ENCODE results near the gene NTM. TPM values are rescaled to one million over a fixed set of nuclear protein-coding genes. Genes with fewer than 3 reads are reported as not detected.

The NTM gene
- total and polyA plus RNA-seq, 2 of the 8 experiments (the other 6 are each of a cell fraction or from before 2014, with no cell fraction given) = 13.4 to 20.0 TPM

DNA sequence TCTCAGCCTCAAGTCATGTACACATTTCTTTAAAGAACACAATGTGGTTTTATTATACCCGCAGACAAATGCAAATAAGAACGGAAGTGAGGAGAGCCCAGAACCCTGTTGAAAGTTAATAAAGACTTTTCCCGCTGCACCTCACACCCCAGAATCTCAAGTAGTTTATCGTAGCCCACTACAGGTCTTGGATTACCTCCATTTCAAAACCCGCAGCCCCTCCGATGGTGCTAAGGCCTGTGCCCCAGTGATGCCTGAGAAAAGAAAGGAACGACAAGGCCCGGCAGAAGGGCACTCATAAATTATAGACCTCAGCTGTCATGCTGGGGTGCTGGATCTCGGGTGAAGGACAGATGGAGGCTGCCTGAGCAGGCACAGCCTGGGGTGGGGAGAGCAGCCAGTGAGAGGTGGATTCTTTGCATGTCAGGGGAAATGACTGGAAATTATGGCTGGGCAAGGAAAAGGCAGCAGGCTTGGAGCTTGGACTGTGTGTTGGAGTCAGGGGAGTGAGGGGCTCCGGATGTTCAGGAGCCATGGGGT is 354.1 kb downstream of the NTM start:
- Histone ChIP-seq H3K23me2 (ENCODE audit: low read depth, low read length) (0 out of 2 replicates have a peak, but pooled peaks cover 2% of the 10 kb centered on the region), H2BK15ac (ENCODE audit: low read length) (no peak overlapping the region), H3K4ac (replicated peaks; ENCODE audit: insufficient read length, low read depth, low read length) (no peak overlapping the region), H3K4me2 (ENCODE audit: insufficient read depth in 1 of 2, low read depth in 2 of 2, low read length in 2 of 2) (no peak overlapping the region), H4K8ac (ENCODE audit: extremely low read depth, insufficient read depth, low read length) (no peak overlapping the region), H3K23ac (ENCODE audit: insufficient read length) (no peak overlapping the region), H4K20me1 (replicated peaks in 1 of 2; ENCODE audit: control insufficient read depth in 1 of 2, insufficient read depth in 2 of 2, low read length in 2 of 2) (no peaks in the 10 kb centered on the region), H3K9ac (replicated peaks in 1 of 4; ENCODE audit: extremely low read depth in 1 of 4, low read depth in 3 of 4, low read length in 3 of 4) (no peak overlapping the region), H3K27me3 (replicated peaks in 1 of 4; ENCODE audit: control insufficient read depth in 3 of 4, extremely low read depth in 1 of 4, insufficient read depth in 3 of 4, low read length in 3 of 4) (no peaks in the 10 kb centered on the region), H2BK12ac (ENCODE audit: low read depth, low read length) (no peak overlapping the region), H3K4me3 (ENCODE audit: extremely low read depth in 1 of 4, insufficient read depth in 2 of 4, low read depth in 3 of 4, low read length in 4 of 4) (no peak overlapping the region), H4K5ac (ENCODE audit: insufficient read length, low read depth, low read length) (no peak overlapping the region), H3K79me1 (ENCODE audit: low read depth, low read length) (0 out of 2 replicates have a peak, but pooled peaks cover 2% of the 10 kb centered on the region), H3K27ac (ENCODE audit: low read depth, low read length) (no peak overlapping the region), H2BK20ac (ENCODE audit: low read length) (no peak overlapping the region), H2BK5ac (ENCODE audit: low read depth, low read length) (no peak overlapping the region), H3K9me3 (ENCODE audit: insufficient read depth in 2 of 2, low read depth in 1 of 2, low read length in 1 of 2) (no peaks in the 10 kb centered on the region), H4K91ac (replicated peaks; ENCODE audit: insufficient read length, low read length) (no peak overlapping the region), H3K18ac (ENCODE audit: extremely low read depth, low read length) (no peak overlapping the region), H3K79me2 (ENCODE audit: control insufficient read depth in 1 of 2, insufficient read depth in 2 of 2, low read length in 2 of 2) (no peaks in the 10 kb centered on the region), H2AK5ac (ENCODE audit: low read depth, low read length) (no peak overlapping the region), H3K14ac (ENCODE audit: insufficient read length) (no peak overlapping the region), H3K4me1 (replicated peaks in 1 of 4; ENCODE audit: control insufficient read depth in 3 of 4, insufficient read depth in 4 of 4, low read length in 3 of 4) (no peaks in the 10 kb centered on the region), H2BK120ac (replicated peaks; ENCODE audit: low read depth, low read length) (no peak overlapping the region), H2AFZ (ENCODE audit: low read length) (no peak overlapping the region), H3K36me3 (ENCODE audit: control insufficient read depth in 2 of 4, insufficient read depth in 4 of 4, low read length in 3 of 4) (no peaks in the 10 kb centered on the region), H3K56ac (replicated peaks; ENCODE audit: insufficient read length, low read depth, low read length) (no peak overlapping the region)
- DNase-seq (ENCODE audit: low read depth in 1 of 2, low spot score in 2 of 2) (no peak), FAIRE-seq (no peak)
- ChIA-PET CTCF (ENCODE audit: partially characterized antibody) (interaction anchor here (3.1 to 3.2 kb wide), 2 partner anchors 23 to 30 kb away, joined by 9 to 19 read pairs; no protein-coding TSS in a partner anchor), POLR2A (ENCODE audit: partially characterized antibody) (no interaction called here)
- WGBS, 2 experiments (ENCODE audit: extremely low coverage in 1 of 2, insufficient coverage in 1 of 2, insufficient read length in 1 of 2, insufficient replicate concordance in 2 of 2, low coverage in 1 of 2, low lambda C conversion rate in 2 of 2, missing lambda C conversion rate in 1 of 2) = 90% methylated on average over 10 of the region's 10 CpGs; no CpG with 5 or more reads in 1 of the 2 experiments
- no peak for TF ChIP-seq SP2 (IDR thresholded peaks at IDR 0.05; ENCODE audit: low read length)
- TF ChIP-seq GABPA (IDR thresholded peaks at IDR 0.05; ENCODE audit: borderline replicate concordance, insufficient read depth, low read length) = no peak
- TF ChIP-seq, protein P1, sequence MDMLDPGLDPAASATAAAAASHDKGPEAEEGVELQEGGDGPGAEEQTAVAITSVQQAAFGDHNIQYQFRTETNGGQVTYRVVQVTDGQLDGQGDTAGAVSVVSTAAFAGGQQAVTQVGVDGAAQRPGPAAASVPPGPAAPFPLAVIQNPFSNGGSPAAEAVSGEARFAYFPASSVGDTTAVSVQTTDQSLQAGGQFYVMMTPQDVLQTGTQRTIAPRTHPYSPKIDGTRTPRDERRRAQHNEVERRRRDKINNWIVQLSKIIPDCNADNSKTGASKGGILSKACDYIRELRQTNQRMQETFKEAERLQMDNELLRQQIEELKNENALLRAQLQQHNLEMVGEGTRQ (IDR thresholded peaks at IDR 0.05; ENCODE audit: low read length) = no peak
- no peak for TF ChIP-seq JUN (IDR thresholded peaks at IDR 0.05; ENCODE audit: low read depth, low read length)
- no peak for TF ChIP-seq FOSL1 (IDR thresholded peaks at IDR 0.05; ENCODE audit: insufficient read depth, low read depth, low read length)
- TF ChIP-seq SP4 (IDR thresholded peaks at IDR 0.05; ENCODE audit: low read length) = no peak
- TF ChIP-seq RNF2 (IDR thresholded peaks at IDR 0.05; ENCODE audit: borderline replicate concordance, low read depth, low read length, missing control alignments, poor library complexity, severe bottlenecking) = no peak
- no peak for TF ChIP-seq SIX5 (IDR thresholded peaks at IDR 0.05; ENCODE audit: low read depth, low read length)
- TF ChIP-seq CHD1 (IDR thresholded peaks at IDR 0.05; ENCODE audit: low read depth, low read length) = no peak
- TF ChIP-seq, protein P2, sequence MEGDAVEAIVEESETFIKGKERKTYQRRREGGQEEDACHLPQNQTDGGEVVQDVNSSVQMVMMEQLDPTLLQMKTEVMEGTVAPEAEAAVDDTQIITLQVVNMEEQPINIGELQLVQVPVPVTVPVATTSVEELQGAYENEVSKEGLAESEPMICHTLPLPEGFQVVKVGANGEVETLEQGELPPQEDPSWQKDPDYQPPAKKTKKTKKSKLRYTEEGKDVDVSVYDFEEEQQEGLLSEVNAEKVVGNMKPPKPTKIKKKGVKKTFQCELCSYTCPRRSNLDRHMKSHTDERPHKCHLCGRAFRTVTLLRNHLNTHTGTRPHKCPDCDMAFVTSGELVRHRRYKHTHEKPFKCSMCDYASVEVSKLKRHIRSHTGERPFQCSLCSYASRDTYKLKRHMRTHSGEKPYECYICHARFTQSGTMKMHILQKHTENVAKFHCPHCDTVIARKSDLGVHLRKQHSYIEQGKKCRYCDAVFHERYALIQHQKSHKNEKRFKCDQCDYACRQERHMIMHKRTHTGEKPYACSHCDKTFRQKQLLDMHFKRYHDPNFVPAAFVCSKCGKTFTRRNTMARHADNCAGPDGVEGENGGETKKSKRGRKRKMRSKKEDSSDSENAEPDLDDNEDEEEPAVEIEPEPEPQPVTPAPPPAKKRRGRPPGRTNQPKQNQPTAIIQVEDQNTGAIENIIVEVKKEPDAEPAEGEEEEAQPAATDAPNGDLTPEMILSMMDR (IDR thresholded peaks at IDR 0.05; ENCODE audit: control extremely low read depth in 1 of 3, insufficient read depth in 1 of 3, low read depth in 1 of 3, low read length in 3 of 3) = no peak
